Endodermal cell (in vitro differentiated cells): ENCODE measurements around the gene NCR1. TPM values are rescaled to one million over a fixed set of nuclear protein-coding genes. Genes with fewer than 3 reads are reported as not detected.

Source experiments
- DNase-seq: peaks from one replicate; pipeline ENCODE4 v3.0.0-alpha.2; 2017
- H3K27ac ChIP-seq: 2 replicates; pipeline ENCODE4 v1.5.1; 2013; ENCODE audit warnings: mild to moderate bottlenecking, low read depth, low read length, moderate library complexity
- H3K27me3 ChIP-seq: 2 replicates; pipeline ENCODE4 v1.6.1; 2013; ENCODE audit warnings: mild to moderate bottlenecking, low read length, moderate library complexity; ENCODE audit not compliant: insufficient read depth, control insufficient read depth, poor library complexity, severe bottlenecking
- H3K36me3 ChIP-seq: 2 replicates; pipeline ENCODE4 v1.7.0; 2013; ENCODE audit warnings: mild to moderate bottlenecking, low read length, moderate library complexity; ENCODE audit not compliant: control insufficient read depth, insufficient read depth
- H3K4me1 ChIP-seq: one replicate; pipeline ENCODE4 v1.7.0; 2013; ENCODE audit warnings: low read length; ENCODE audit not compliant: control insufficient read depth, insufficient read depth
- H3K4me3 ChIP-seq: 2 replicates; pipeline ENCODE4 v1.5.1; 2013; ENCODE audit warnings: mild to moderate bottlenecking, low read length, moderate library complexity
- H3K9ac ChIP-seq: 2 replicates; pipeline ENCODE4 v1.6.1; 2013; ENCODE audit warnings: mild to moderate bottlenecking, low read length, moderate library complexity; ENCODE audit not compliant: poor library complexity, severe bottlenecking; ENCODE audit errors: extremely low read depth
- H3K9me3 ChIP-seq: 2 replicates; pipeline ENCODE4 v1.6.1; 2013; ENCODE audit warnings: mild to moderate bottlenecking, low read length, moderate library complexity; ENCODE audit not compliant: control insufficient read depth
- H3K27ac Mint-ChIP-seq: 2 replicates; pipeline ENCODE4 v1.8.0; 2020; ENCODE audit warnings: mixed read lengths
- H3K27me3 Mint-ChIP-seq: 2 replicates; pipeline ENCODE4 v1.8.0; 2021; ENCODE audit warnings: mild to moderate bottlenecking, mixed read lengths; ENCODE audit not compliant: insufficient read depth
- H3K36me3 Mint-ChIP-seq: 2 replicates; pipeline ENCODE4 v1.8.0; 2020; ENCODE audit warnings: low read depth, mixed read lengths
- H3K4me1 Mint-ChIP-seq: 2 replicates; pipeline ENCODE4 v1.8.0; 2020; ENCODE audit warnings: mixed read lengths
- H3K4me3 Mint-ChIP-seq: 2 replicates; pipeline ENCODE4 v1.8.0; 2020; ENCODE audit warnings: mild to moderate bottlenecking, moderate library complexity, mixed read lengths
- H3K9me3 Mint-ChIP-seq: 2 replicates; pipeline ENCODE4 v1.8.0; 2020; ENCODE audit warnings: mild to moderate bottlenecking, mixed read lengths
- WGBS, 2 experiments: methylation state at CpG; one replicate each; pipeline versions ENCODE4 v1.1.5 to v1.1.7; 2013; ENCODE audit warnings: missing lambda C conversion rate in 2 of 2, mixed read lengths in 1 of 2; ENCODE audit not compliant: insufficient coverage in 1 of 2, insufficient read length in 1 of 2; 5-methylcytosine and 5-hydroxymethylcytosine counted together
- total RNA-seq, 2 donors: library from RNA; stranded (reverse); fragmentation: NEBNext Ultra II Directional in 1 of 2; extraction: Animal tissue kit (Norgen Biotek cat#: 25700) in 1 of 2; gene quantifications; 2 replicates in 1 of 2; 3 replicates in 1 of 2; pipeline ENCODE4 v1.2.1, GENCODE V29; 2021
- TF ChIP-seq, protein P1 (sequence below): fragments of 200-600 bp; sonication (generic); conservative IDR thresholded peaks from 2 replicates; pipeline ENCODE4 v1.5.0; 2021; ENCODE audit warnings: antibody characterized with exemption, mild to moderate bottlenecking

The NCR1 gene
- total RNA-seq, 2 donors from 2014 or later: 24.4 to 34.5 TPM

DNA sequence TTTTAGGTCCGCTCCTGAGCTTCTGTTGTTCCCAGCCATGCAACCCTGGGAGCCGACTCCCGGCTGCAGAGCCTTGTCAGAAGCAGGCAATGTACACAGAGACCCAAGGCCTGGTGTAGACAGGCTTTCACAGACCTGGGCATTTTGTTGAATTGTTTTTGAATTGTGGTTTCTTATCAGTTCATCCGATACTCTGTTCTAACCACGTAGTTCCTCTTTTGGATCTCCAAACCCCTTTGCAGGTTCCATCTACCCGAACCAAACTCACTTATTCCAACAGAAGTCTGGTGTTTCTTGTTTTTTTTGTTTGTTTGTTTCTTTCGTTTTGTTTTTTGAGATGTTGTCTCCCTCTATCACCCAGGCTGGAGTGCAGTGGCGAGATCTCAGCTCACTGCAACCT is 53.9 kb downstream of the NCR1 start:
- TF ChIP-seq, protein P1, sequence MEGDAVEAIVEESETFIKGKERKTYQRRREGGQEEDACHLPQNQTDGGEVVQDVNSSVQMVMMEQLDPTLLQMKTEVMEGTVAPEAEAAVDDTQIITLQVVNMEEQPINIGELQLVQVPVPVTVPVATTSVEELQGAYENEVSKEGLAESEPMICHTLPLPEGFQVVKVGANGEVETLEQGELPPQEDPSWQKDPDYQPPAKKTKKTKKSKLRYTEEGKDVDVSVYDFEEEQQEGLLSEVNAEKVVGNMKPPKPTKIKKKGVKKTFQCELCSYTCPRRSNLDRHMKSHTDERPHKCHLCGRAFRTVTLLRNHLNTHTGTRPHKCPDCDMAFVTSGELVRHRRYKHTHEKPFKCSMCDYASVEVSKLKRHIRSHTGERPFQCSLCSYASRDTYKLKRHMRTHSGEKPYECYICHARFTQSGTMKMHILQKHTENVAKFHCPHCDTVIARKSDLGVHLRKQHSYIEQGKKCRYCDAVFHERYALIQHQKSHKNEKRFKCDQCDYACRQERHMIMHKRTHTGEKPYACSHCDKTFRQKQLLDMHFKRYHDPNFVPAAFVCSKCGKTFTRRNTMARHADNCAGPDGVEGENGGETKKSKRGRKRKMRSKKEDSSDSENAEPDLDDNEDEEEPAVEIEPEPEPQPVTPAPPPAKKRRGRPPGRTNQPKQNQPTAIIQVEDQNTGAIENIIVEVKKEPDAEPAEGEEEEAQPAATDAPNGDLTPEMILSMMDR: no peak
- no peaks in the 10 kb centered on the region for H3K4me1 ChIP-seq
- H3K9me3 ChIP-seq: no peaks in the 10 kb centered on the region
- 90 to 100% methylated on average over 4 to 8 of the region's 8 CpGs for WGBS, 2 experiments
- no peak overlapping the region for H3K27ac ChIP-seq
- H3K27me3 ChIP-seq: no peaks in the 10 kb centered on the region
- no peaks in the 10 kb centered on the region for H3K36me3 ChIP-seq
- H3K27ac Mint-ChIP-seq: no peak overlapping the region
- peaks cover 3% of the 10 kb centered on the region for H3K36me3 Mint-ChIP-seq
- H3K4me3 ChIP-seq: no peak overlapping the region
- H3K4me3 Mint-ChIP-seq: no peak overlapping the region
- H3K9me3 Mint-ChIP-seq: peaks cover 3% of the 10 kb centered on the region
- H3K9ac ChIP-seq: no peak overlapping the region
- DNase-seq: no peak
- H3K4me1 Mint-ChIP-seq: peaks cover 4% of the 10 kb centered on the region
- H3K27me3 Mint-ChIP-seq: no peaks in the 10 kb centered on the region

Other genes starting within 250 kb of the NCR1 start
- not detected for gene LILRB4, start 243.2 kb upstream of the NCR1 start, total RNA-seq
- gene KIR3DL3, start 181.7 kb upstream of the NCR1 start, total RNA-seq: not detected
- not detected for gene KIR2DL3, start 167.6 kb upstream of the NCR1 start, total RNA-seq
- gene KIR2DL1, start 136.4 kb upstream of the NCR1 start, total RNA-seq: not detected
- gene KIR2DL4, start 102.5 kb upstream of the NCR1 start, total RNA-seq: not detected
- gene KIR3DL1, start 89.7 kb upstream of the NCR1 start, total RNA-seq: not detected
- gene KIR2DS4, start 73.5 kb upstream of the NCR1 start, total RNA-seq: not detected
- not detected for gene KIR3DL2, start 55.7 kb upstream of the NCR1 start, total RNA-seq
- not detected for gene FCAR, start 31.9 kb upstream of the NCR1 start, total RNA-seq
- gene NLRP7, start 41.4 kb downstream of the NCR1 start, total RNA-seq: 1 to 10 TPM in 1 of 2 donors, under 1 TPM in 1; 0.93 to 1.0 TPM
- gene NLRP2, start 60.2 kb downstream of the NCR1 start, total RNA-seq: 100 to 1,000 TPM in 1 of 2 donors, 10 to 100 TPM in 1; 11.4 to 130 TPM
- under 1 TPM in 1 of 2 donors, not detected in 1; 0.22 TPM for gene GP6, start 132.1 kb downstream of the NCR1 start, total RNA-seq
- gene RDH13, start 157.0 kb downstream of the NCR1 start, total RNA-seq: 10 to 100 TPM; 20.6 to 39.0 TPM
- 10 to 100 TPM; 29.4 to 52.8 TPM for gene EPS8L1, start 169.7 kb downstream of the NCR1 start, total RNA-seq
- gene PPP1R12C, start 211.5 kb downstream of the NCR1 start, total RNA-seq: 100 to 1,000 TPM in 1 of 2 donors, 10 to 100 TPM in 1; 98.2 to 107 TPM
- 10 to 100 TPM; 22.9 to 66.7 TPM for gene TNNT1, start 243.1 kb downstream of the NCR1 start, total RNA-seq